ENCODE measurements around the gene YDJC.
"Not testable (repeated sequence)": the region's sequence is repeated elsewhere in the genome, so short reads cannot be mapped to it uniquely, and the experiment has no call there.

YDJC gene

GRCh38 chr22:21602579-21602978, 27.2 kb downstream of the YDJC start:
- H3K4me3 ChIP-seq (ENCODE audit: low read length, poor library complexity, severe bottlenecking), result no peak overlapping the region
- H3K9ac ChIP-seq (ENCODE audit: low read depth, low read length, poor library complexity, severe bottlenecking), result no peak overlapping the region
- H3K9me2 ChIP-seq (replicated peaks; ENCODE audit: low read depth, low read length), result no peaks in the 10 kb centered on the region
- H4K20me1 ChIP-seq (ENCODE audit: insufficient read depth, low read length, poor library complexity, severe bottlenecking), result peaks cover 75% of the 10 kb centered on the region
- H2AFZ ChIP-seq (ENCODE audit: low read length), result no peak overlapping the region
- H3F3A ChIP-seq (ENCODE audit: low read depth), result no peaks in the 10 kb centered on the region
- H3K79me2 ChIP-seq (ENCODE audit: insufficient read depth, low read length), result peaks cover 96% of the 10 kb centered on the region
- peaks cover 28% of the 10 kb centered on the region; the same call in 1 of the 2 replicates for H3K36me3 ChIP-seq (ENCODE audit: insufficient read depth, low read length)
- no peaks in the 10 kb centered on the region for H3K9me3 ChIP-seq (ENCODE audit: insufficient read depth, low read depth, low read length)
- H3K4me2 ChIP-seq (ENCODE audit: low read depth, low read length, poor library complexity, severe bottlenecking), result no peak overlapping the region
- H3K4me1 ChIP-seq (ENCODE audit: insufficient read depth, low read length, poor library complexity, severe bottlenecking), result no peaks in the 10 kb centered on the region
- no peaks in the 10 kb centered on the region for H3K27me3 ChIP-seq (ENCODE audit: insufficient read depth, low read length, poor library complexity, severe bottlenecking)
- TF ChIP-seq CTCF (conservative IDR thresholded peaks at IDR 0.05; ENCODE audit: low read length) (no peak), EZH2phosphoT487 (IDR thresholded peaks at IDR 0.05; ENCODE audit: borderline replicate concordance) (no peak)

GRCh38 chr22:21599053-21599893, 30.5 kb downstream of the YDJC start:
- no peak overlapping the region for H2AFZ ChIP-seq (ENCODE audit: low read length)
- no peaks in the 10 kb centered on the region for H3K9me2 ChIP-seq (replicated peaks; ENCODE audit: low read depth, low read length)
- H3K4me3 ChIP-seq (ENCODE audit: low read length, poor library complexity, severe bottlenecking), result no peak overlapping the region
- H3K79me2 ChIP-seq (ENCODE audit: insufficient read depth, low read length), result peaks cover 96% of the 10 kb centered on the region
- no peaks in the 10 kb centered on the region for H3K4me1 ChIP-seq (ENCODE audit: insufficient read depth, low read length, poor library complexity, severe bottlenecking)
- TF ChIP-seq CTCF (conservative IDR thresholded peaks at IDR 0.05; ENCODE audit: low read length), result no peak
- TF ChIP-seq EZH2phosphoT487 (IDR thresholded peaks at IDR 0.05; ENCODE audit: borderline replicate concordance), result no peak
- no peaks in the 10 kb centered on the region for H3K9me3 ChIP-seq (ENCODE audit: insufficient read depth, low read depth, low read length)
- H3K9ac ChIP-seq (ENCODE audit: low read depth, low read length, poor library complexity, severe bottlenecking), result no peak overlapping the region
- H3K36me3 ChIP-seq (ENCODE audit: insufficient read depth, low read length), result peaks cover 54% of the 10 kb centered on the region; the same call in 1 of the 2 replicates
- no peaks in the 10 kb centered on the region for H3F3A ChIP-seq (ENCODE audit: low read depth)
- peaks cover 78% of the 10 kb centered on the region for H4K20me1 ChIP-seq (ENCODE audit: insufficient read depth, low read length, poor library complexity, severe bottlenecking)
- H3K4me2 ChIP-seq (ENCODE audit: low read depth, low read length, poor library complexity, severe bottlenecking), result no peak overlapping the region
- no peaks in the 10 kb centered on the region for H3K27me3 ChIP-seq (ENCODE audit: insufficient read depth, low read length, poor library complexity, severe bottlenecking)

- Histone ChIP-seq H3K79me2 (ENCODE audit: insufficient read depth, low read length) (peaks cover 98% of the 10 kb centered on the region), H3K9me3 (ENCODE audit: insufficient read depth, low read depth, low read length) (no peaks in the 10 kb centered on the region), H4K20me1 (ENCODE audit: insufficient read depth, low read length, poor library complexity, severe bottlenecking) (peaks cover 81% of the 10 kb centered on the region), H3K27me3 (ENCODE audit: insufficient read depth, low read length, poor library complexity, severe bottlenecking) (no peaks in the 10 kb centered on the region), H3K4me3 (ENCODE audit: low read length, poor library complexity, severe bottlenecking) (no peak overlapping the region), H3K4me1 (ENCODE audit: insufficient read depth, low read length, poor library complexity, severe bottlenecking) (no peaks in the 10 kb centered on the region), H3K4me2 (ENCODE audit: low read depth, low read length, poor library complexity, severe bottlenecking) (no peak overlapping the region), H2AFZ (ENCODE audit: low read length) (no peak overlapping the region), H3K36me3 (ENCODE audit: insufficient read depth, low read length) (peaks cover 63% of the 10 kb centered on the region; the same call in 1 of the 2 replicates), H3K9ac (ENCODE audit: low read depth, low read length, poor library complexity, severe bottlenecking) (no peak overlapping the region), H3F3A (ENCODE audit: low read depth) (no peaks in the 10 kb centered on the region), H3K9me2 (replicated peaks; ENCODE audit: low read depth, low read length) (no peaks in the 10 kb centered on the region)
- TF ChIP-seq EZH2phosphoT487 (IDR thresholded peaks at IDR 0.05; ENCODE audit: borderline replicate concordance) (no peak), CTCF (conservative IDR thresholded peaks at IDR 0.05; ENCODE audit: low read length) (no peak)
These were observed 31.5 kb downstream of the YDJC start for GRCh38 chr22:21598302-21598701.

- not testable (repeated sequence) for H3F3A ChIP-seq (ENCODE audit: low read depth); H3K9me3 ChIP-seq (ENCODE audit: insufficient read depth, low read depth, low read length); H2AFZ ChIP-seq (ENCODE audit: low read length); H3K4me1 ChIP-seq (ENCODE audit: insufficient read depth, low read length, poor library complexity, severe bottlenecking); H3K4me2 ChIP-seq (ENCODE audit: low read depth, low read length, poor library complexity, severe bottlenecking); H3K9ac ChIP-seq (ENCODE audit: low read depth, low read length, poor library complexity, severe bottlenecking); H3K4me3 ChIP-seq (ENCODE audit: low read length, poor library complexity, severe bottlenecking); H3K27me3 ChIP-seq (ENCODE audit: insufficient read depth, low read length, poor library complexity, severe bottlenecking); H3K9me2 ChIP-seq (replicated peaks; ENCODE audit: low read depth, low read length)
- peaks cover 69% of the 10 kb centered on the region; the same call in 1 of the 2 replicates for H3K36me3 ChIP-seq (ENCODE audit: insufficient read depth, low read length)
- H3K79me2 ChIP-seq (ENCODE audit: insufficient read depth, low read length), result peaks cover 99% of the 10 kb centered on the region
- peaks cover 85% of the 10 kb centered on the region for H4K20me1 ChIP-seq (ENCODE audit: insufficient read depth, low read length, poor library complexity, severe bottlenecking)
These were observed 33.3 kb downstream of the YDJC start for GRCh38 chr22:21596356-21597135.

Data from Loucy (cell line).